Adrenal gland (tissue), 12 donors: ENCODE measurements around the gene MSRB3. TPM values are rescaled to one million over a fixed set of nuclear protein-coding genes. Genes with fewer than 3 reads are reported as not detected.

ENCODE experiments used
- DNase-seq, 7 donors: peaks; one replicate each; pipeline ENCODE4 v3.0.0-alpha.2; 2019 to 2020
- H3K27ac ChIP-seq, 5 donors: fragments of 200-600 bp; sonication (generic) in 4 of 5; 1 replicate in 3 of 5; 2 replicates in 2 of 5; pipeline versions ENCODE4 v1.5.1 to v1.8.0; 2016 to 2020; ENCODE audit warnings: mild to moderate bottlenecking in 1 of 5
- H3K27me3 ChIP-seq: fragments of 200-600 bp; 2 replicates; pipeline ENCODE4 v1.8.0; 2021
- H3K36me3 ChIP-seq, 2 donors: fragments of 200-600 bp; replicated peaks in 1 of 2; 1 replicate in 1 of 2; 2 replicates in 1 of 2; pipeline versions ENCODE4 v1.5.1 to v1.8.0; 2018 to 2022
- H3K4me1 ChIP-seq, 2 donors: fragments of 200-600 bp; replicated peaks in 1 of 2; 1 replicate in 1 of 2; 2 replicates in 1 of 2; pipeline versions ENCODE4 v1.5.1 to v1.8.0; 2018 to 2021
- H3K4me3 ChIP-seq, 4 donors: fragments of 200-600 bp; sonication (generic) in 3 of 4; one replicate each; pipeline ENCODE4 v1.5.1; 2016 to 2018
- H3K9me3 ChIP-seq, 3 donors: fragments of 200-600 bp; sonication (generic) in 1 of 3; replicated peaks in 1 of 3; 1 replicate in 2 of 3; 2 replicates in 1 of 3; pipeline versions ENCODE4 v1.5.1 to v1.8.0; 2016 to 2021
- POLR2A ChIP-seq, 2 donors: fragments of 450-650 bp; IDR thresholded peaks; one replicate each; pipeline ENCODE4 v1.6.1; 2017; ENCODE audit warnings: antibody characterized with exemption in 2 of 2, mild to moderate bottlenecking in 2 of 2, moderate library complexity in 1 of 2
- whole genome bisulfite sequencing, 4 donors: extraction: QIAGEN DNeasy Blood & Tissue Kit in 2 of 4; methylation state at CpG; one replicate each; pipeline versions ENCODE4 v1.1.5 to v1.1.7; 2013 to 2017; 5-methylcytosine and 5-hydroxymethylcytosine counted together
- intact Hi-C, 2 donors: fragments of 100-400 bp; cut with DNase I; formaldehyde crosslinking; loops; one replicate each; pipeline versions ENCODE4 v1.14.1 to v1.15.0; 2022 to 2023
- polyA plus RNA-seq, 3 donors: library from polyadenylated mRNA; stranded (reverse); fragments of 200-250 nt in 2 of 3; fragments of 350-450 nt in 1 of 3; fragmentation: Illumina TruSeq in 1 of 3; extraction: RNeasy Lipid Tissue Mini Kit (QIAGEN cat#74804) in 1 of 3; gene quantifications; one replicate each; pipeline ENCODE4 v1.2.3, GENCODE V29; 2013 to 2014
- total RNA-seq, 9 donors: library from RNA; depleted of rRNA in 4 of 9; stranded (reverse); fragments of >200 nt in 4 of 9; fragments of 120-200 nt in 1 of 9; fragmentation: NEBNext Ultra II Directional in 1 of 9; extraction: Animal tissue kit (Norgen Biotek cat#: 25700) in 1 of 9; gene quantifications; one replicate each; pipeline versions ENCODE4 v1.1.0 to v1.2.4, GENCODE V29; 2013 to 2023
- TF ChIP-seq, protein P1 (sequence below), 6 experiments: fragments of 450-650 bp in 4 of 6; fragments of 200-600 bp in 2 of 6; sonication (generic) in 1 of 6; IDR thresholded peaks; 1 replicate in 5 of 6; 2 replicates in 1 of 6; pipeline versions ENCODE4 v1.5.1 to v1.8.0; 2016 to 2021; ENCODE audit warnings: antibody characterized with exemption in 6 of 6, mild to moderate bottlenecking in 2 of 6, moderate library complexity in 1 of 6
- donor health status: healthy with polysubstance abuse.
- donor health status: Bipolar disorder and iron deficiency.
- donor health status: DM: yes; HTN: yes; CAD: no.
- donor health status: DM: no; HTN: no; CAD: no.
- donor health status: DM: no; HTN: no; CAD: no.
- donor health status: DM: yes; HTN: yes; CAD: no.

MSRB3 gene
- total and polyA plus RNA-seq, 12 donors = 5.5 to 23.8 (median 9.7) TPM

DNA sequence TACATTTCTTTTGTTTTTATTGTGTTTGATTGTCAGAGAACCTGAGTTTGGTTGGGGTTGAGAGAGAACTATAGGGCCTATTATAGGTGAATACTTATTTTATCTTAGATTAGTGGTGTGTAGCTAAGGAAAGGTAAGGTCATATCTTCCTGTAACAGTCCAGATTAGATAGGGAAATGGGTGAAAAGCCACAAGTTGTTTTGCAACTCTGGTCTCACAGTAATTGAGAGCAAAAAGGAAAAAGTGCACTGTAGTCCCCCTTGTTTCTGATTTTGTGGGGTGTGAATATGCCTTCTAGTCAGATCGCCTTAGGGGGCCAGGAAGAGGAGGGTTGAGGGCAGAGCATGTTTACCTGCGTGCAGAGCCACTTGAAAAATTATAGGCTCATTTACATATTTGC is 8.9 kb downstream of the MSRB3 start:
- no peaks in the 10 kb centered on the region for H3K9me3 ChIP-seq
- H3K4me3 ChIP-seq = no peak overlapping the region
- H3K27ac ChIP-seq = no peak overlapping the region
- no peaks in the 10 kb centered on the region for H3K4me1 ChIP-seq
- WGBS, 4 donors = 73 to 84% (median 77%) methylated on average over 2 of the region's 2 CpGs
- TF ChIP-seq, protein P1, sequence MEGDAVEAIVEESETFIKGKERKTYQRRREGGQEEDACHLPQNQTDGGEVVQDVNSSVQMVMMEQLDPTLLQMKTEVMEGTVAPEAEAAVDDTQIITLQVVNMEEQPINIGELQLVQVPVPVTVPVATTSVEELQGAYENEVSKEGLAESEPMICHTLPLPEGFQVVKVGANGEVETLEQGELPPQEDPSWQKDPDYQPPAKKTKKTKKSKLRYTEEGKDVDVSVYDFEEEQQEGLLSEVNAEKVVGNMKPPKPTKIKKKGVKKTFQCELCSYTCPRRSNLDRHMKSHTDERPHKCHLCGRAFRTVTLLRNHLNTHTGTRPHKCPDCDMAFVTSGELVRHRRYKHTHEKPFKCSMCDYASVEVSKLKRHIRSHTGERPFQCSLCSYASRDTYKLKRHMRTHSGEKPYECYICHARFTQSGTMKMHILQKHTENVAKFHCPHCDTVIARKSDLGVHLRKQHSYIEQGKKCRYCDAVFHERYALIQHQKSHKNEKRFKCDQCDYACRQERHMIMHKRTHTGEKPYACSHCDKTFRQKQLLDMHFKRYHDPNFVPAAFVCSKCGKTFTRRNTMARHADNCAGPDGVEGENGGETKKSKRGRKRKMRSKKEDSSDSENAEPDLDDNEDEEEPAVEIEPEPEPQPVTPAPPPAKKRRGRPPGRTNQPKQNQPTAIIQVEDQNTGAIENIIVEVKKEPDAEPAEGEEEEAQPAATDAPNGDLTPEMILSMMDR (IDR thresholded peaks at IDR 0.05) = no peak
- no peak for TF ChIP-seq POLR2A (IDR thresholded peaks at IDR 0.05)
- H3K36me3 ChIP-seq = no peaks in the 10 kb centered on the region
- intact Hi-C loops = no loop called here
- H3K27me3 ChIP-seq = no peaks in the 10 kb centered on the region
- DNase-seq = no peak

- TF ChIP-seq, protein P1 (IDR thresholded peaks at IDR 0.05) = no peak
- no peak for TF ChIP-seq POLR2A (IDR thresholded peaks at IDR 0.05)
- Histone ChIP-seq H3K4me1 (no peaks in the 10 kb centered on the region), H3K9me3 (no peaks in the 10 kb centered on the region), H3K27me3 (no peaks in the 10 kb centered on the region), H3K27ac (no peak overlapping the region), H3K36me3 (no peaks in the 10 kb centered on the region), H3K4me3 (no peak overlapping the region)
- DNase-seq = no peak
- intact Hi-C loops = no loop called here
- WGBS, 4 donors = 92 to 98% (median 93%) methylated on average over 2 of the region's 2 CpGs
Observed at GRCh38 chr12:65292241-65292640, 13.8 kb downstream of the MSRB3 start.

GRCh38 chr12:65293735-65294134 is 15.3 kb downstream of the MSRB3 start:
- intact Hi-C loops = no loop called here
- H3K4me1 ChIP-seq = no peaks in the 10 kb centered on the region
- WGBS, 4 donors = 72 to 92% (median 83%) methylated on average over 1 of the region's 1 CpG
- H3K36me3 ChIP-seq = no peaks in the 10 kb centered on the region
- no peak for TF ChIP-seq POLR2A (IDR thresholded peaks at IDR 0.05)
- TF ChIP-seq, protein P1 (IDR thresholded peaks at IDR 0.05) = no peak
- no peaks in the 10 kb centered on the region for H3K9me3 ChIP-seq
- H3K4me3 ChIP-seq = no peak overlapping the region
- no peak overlapping the region for H3K27ac ChIP-seq
- DNase-seq = no peak
- H3K27me3 ChIP-seq = no peaks in the 10 kb centered on the region

DNA sequence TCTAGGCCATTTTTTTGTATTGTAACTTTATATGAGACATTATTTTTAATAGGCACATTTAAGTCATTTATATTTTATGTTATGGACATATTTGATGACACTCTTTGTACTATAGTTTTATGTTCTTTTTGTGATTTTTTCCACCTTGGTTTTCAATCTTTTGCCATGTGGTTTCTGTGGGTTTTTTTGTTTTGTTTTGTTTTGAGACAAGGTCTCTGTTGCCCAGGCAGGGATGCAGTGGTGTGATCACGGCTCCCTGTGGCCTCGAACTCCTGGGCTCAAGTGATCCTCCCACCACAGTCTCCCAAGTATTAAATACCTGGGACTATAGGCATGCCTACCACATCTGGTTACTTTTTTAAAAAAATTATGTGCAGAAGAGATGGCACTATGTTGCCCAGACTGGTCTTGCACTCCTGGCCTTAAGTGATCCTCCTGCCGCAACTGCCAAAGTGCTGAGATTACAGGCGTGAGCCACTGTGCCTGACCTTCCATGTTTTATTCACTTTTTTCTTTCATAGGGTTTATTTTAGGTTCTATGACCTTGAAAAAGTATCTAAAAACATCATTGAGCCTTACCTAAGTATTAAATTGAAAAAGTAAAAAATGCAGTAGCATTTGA is 16.3 kb downstream of the MSRB3 start:
- no peaks in the 10 kb centered on the region for H3K36me3 ChIP-seq
- H3K4me3 ChIP-seq = no peak overlapping the region
- H3K27me3 ChIP-seq = no peaks in the 10 kb centered on the region
- no peak for DNase-seq
- H3K27ac ChIP-seq = no peak overlapping the region
- 67 to 79% (median 73%) methylated on average over 4 of the region's 4 CpGs for WGBS, 4 donors
- intact Hi-C loops = no loop called here
- TF ChIP-seq, protein P1 (IDR thresholded peaks at IDR 0.05) = no peak
- TF ChIP-seq POLR2A (IDR thresholded peaks at IDR 0.05) = no peak
- no peaks in the 10 kb centered on the region for H3K4me1 ChIP-seq
- H3K9me3 ChIP-seq = no peaks in the 10 kb centered on the region
